GM10847 (cell line): ENCODE results near the gene INTS6.

Experiments
- POLR2A ChIP-seq: IDR thresholded peaks from 2 replicates; pipeline ENCODE4 v1.6.1; 2011; ENCODE audit not compliant: insufficient read length; ENCODE audit errors: extremely low read depth

The INTS6 gene

GRCh38 chr13:51452361-51453206 is at the start of gene INTS6:
Gene INTS6, minus strand, starts transcription at chr13:51453036. Its CDS starts 511 bp downstream, at chr13:51452525.
- TF ChIP-seq POLR2A: peak; percentile 100

- no peak for TF ChIP-seq POLR2A
Observed at GRCh38 chr13:51502153-51502651, 49.4 kb upstream of the INTS6 start.

GRCh38 chr13:51501592-51502152 is 48.8 kb upstream of the INTS6 start:
- no peak for TF ChIP-seq POLR2A

- TF ChIP-seq POLR2A: no peak
Observed at GRCh38 chr13:51501096-51501495, 48.3 kb upstream of the INTS6 start.

GRCh38 chr13:51500687-51501086 is 47.9 kb upstream of the INTS6 start:
- TF ChIP-seq POLR2A: no peak

- no peak for TF ChIP-seq POLR2A
Observed at GRCh38 chr13:51499841-51500240, 47.0 kb upstream of the INTS6 start.

- TF ChIP-seq POLR2A: no peak
Observed at GRCh38 chr13:51495316-51495715, 42.5 kb upstream of the INTS6 start.

GRCh38 chr13:51494156-51494555 is 41.3 kb upstream of the INTS6 start:
- no peak for TF ChIP-seq POLR2A

GRCh38 chr13:51488212-51488611 is 35.4 kb upstream of the INTS6 start:
- TF ChIP-seq POLR2A: no peak

- no peak for TF ChIP-seq POLR2A
Observed at GRCh38 chr13:51481656-51482055, 28.8 kb upstream of the INTS6 start.

- TF ChIP-seq POLR2A: no peak
Observed at GRCh38 chr13:51479199-51479523, 26.3 kb upstream of the INTS6 start.

- TF ChIP-seq POLR2A: no peak
Observed at GRCh38 chr13:51478418-51479198, 25.8 kb upstream of the INTS6 start.

GRCh38 chr13:51477653-51478324 is 25.0 kb upstream of the INTS6 start:
- no peak for TF ChIP-seq POLR2A

- no peak for TF ChIP-seq POLR2A
Observed at GRCh38 chr13:51477149-51477548, 24.3 kb upstream of the INTS6 start.

GRCh38 chr13:51475727-51476501 is 23.1 kb upstream of the INTS6 start:
- TF ChIP-seq POLR2A: no peak

GRCh38 chr13:51469790-51470189 is 17.0 kb upstream of the INTS6 start:
- no peak for TF ChIP-seq POLR2A
